ENCODE data around the gene AGBL3.
A peak's percentile ranks its signal among the peaks of the same experiment; 100 is the strongest.

Gene AGBL3

DNA sequence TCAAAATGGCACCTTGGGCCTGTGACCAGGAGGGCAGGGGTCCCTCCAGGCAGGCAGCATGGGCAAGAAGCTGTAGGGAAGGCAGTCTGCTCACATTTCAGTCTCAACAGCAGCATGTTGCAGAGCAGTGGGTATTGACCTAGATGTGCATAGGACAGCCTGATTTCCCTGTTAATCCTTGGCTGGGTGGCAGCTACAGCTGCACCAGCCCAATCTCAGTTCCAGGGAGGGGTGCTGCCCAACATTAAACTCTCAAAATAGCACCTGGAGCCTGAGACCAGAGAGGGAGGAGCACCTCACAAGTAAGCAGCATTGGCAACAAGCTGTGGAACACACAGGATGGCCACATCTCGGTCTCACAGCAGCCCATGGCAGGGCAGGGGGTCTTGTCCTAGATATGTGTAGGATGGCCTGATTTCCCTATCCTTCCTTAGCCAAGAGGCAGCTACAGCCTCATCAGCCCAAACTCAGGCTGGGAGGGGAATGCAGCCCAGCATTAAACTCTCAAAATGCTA, 171.9 kb downstream of the AGBL3 start:
- no peaks in the 10 kb centered on the region for H3K27me3 ChIP-seq
- peak overlapping the region; percentile 93 for H3K27ac ChIP-seq
- peaks cover 33 to 63% of the 10 kb centered on the region in 2 experiments for H3K4me1 ChIP-seq (ENCODE audit: control insufficient read depth in 1 of 2, insufficient read depth in 1 of 2, low read depth in 1 of 2, low read length in 1 of 2)
- TF ChIP-seq, protein P1, sequence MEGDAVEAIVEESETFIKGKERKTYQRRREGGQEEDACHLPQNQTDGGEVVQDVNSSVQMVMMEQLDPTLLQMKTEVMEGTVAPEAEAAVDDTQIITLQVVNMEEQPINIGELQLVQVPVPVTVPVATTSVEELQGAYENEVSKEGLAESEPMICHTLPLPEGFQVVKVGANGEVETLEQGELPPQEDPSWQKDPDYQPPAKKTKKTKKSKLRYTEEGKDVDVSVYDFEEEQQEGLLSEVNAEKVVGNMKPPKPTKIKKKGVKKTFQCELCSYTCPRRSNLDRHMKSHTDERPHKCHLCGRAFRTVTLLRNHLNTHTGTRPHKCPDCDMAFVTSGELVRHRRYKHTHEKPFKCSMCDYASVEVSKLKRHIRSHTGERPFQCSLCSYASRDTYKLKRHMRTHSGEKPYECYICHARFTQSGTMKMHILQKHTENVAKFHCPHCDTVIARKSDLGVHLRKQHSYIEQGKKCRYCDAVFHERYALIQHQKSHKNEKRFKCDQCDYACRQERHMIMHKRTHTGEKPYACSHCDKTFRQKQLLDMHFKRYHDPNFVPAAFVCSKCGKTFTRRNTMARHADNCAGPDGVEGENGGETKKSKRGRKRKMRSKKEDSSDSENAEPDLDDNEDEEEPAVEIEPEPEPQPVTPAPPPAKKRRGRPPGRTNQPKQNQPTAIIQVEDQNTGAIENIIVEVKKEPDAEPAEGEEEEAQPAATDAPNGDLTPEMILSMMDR (IDR thresholded peaks at IDR 0.05) = no peak
- H3K4me3 ChIP-seq (ENCODE audit: low read depth in 1 of 2, low read length in 1 of 2) = no peak overlapping the region
- no peaks in the 10 kb centered on the region for H3K9me3 ChIP-seq
- H3K36me3 ChIP-seq = peaks cover 36% of the 10 kb centered on the region

DNA sequence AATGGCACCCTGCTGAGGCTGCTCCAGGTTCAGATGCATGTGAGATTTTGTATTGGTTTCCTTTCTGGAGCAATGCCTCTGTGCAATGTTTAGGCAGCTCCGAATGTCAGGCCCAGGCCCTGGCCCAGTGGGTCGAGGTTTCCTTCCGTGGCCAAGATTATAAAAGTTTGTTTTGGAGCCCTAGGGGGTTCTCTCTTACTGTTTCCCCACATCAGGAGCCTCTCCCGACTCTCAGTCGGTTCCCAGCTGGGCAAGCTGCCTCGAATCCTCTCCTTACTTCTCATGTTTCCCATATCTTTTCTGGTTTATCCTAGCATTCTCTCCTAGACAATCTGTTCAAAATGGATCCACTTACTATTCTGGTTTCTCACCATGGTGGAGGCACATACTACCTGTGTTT, 172.6 kb downstream of the AGBL3 start:
- Histone ChIP-seq H3K27me3 (no peaks in the 10 kb centered on the region), H3K27ac (peak overlapping the region; percentile 93), H3K9me3 (no peaks in the 10 kb centered on the region), H3K4me3 (ENCODE audit: low read depth in 1 of 2, low read length in 1 of 2) (no peak overlapping the region), H3K36me3 (peaks cover 42% of the 10 kb centered on the region), H3K4me1 (ENCODE audit: control insufficient read depth in 1 of 2, insufficient read depth in 1 of 2, low read depth in 1 of 2, low read length in 1 of 2) (peaks cover 33 to 65% of the 10 kb centered on the region in 2 experiments)
- TF ChIP-seq, protein P1 (IDR thresholded peaks at IDR 0.05) = no peak

DNA sequence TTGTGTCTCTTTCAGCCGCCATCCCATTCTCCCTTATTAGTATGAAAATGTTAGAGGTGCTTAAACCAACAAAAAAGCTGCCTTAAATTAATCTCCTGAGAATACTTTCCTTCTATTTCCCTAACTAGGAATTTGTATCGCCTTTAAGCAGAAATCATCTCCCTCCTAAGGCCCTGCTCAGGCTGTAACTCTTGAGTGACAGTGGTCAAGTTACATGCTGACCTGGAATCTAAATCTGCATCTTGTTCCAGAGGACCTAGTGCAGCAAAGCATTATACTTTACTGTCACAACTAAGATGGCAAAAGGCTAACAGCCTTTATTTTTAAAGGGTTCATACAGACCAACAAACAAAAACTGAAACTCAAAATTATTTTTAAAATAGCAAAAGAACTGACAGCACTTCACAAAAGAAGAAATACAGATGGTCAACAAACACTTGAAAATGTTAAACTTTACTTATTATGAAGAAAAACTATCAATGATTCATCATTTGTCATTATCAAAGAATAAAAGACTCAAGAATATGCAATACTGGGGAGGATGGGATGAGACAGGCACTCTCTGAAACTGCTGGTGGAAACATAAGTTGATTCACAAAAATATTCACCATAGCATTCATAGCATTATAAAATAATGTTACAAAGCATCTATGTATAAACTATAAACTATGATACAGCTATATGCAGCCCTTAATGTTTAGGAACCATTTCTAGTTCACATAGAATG, 173.2 kb downstream of the AGBL3 start:
- H3K27ac ChIP-seq = peak overlapping the region; percentile 93
- TF ChIP-seq, protein P1 (IDR thresholded peaks at IDR 0.05) = no peak

DNA sequence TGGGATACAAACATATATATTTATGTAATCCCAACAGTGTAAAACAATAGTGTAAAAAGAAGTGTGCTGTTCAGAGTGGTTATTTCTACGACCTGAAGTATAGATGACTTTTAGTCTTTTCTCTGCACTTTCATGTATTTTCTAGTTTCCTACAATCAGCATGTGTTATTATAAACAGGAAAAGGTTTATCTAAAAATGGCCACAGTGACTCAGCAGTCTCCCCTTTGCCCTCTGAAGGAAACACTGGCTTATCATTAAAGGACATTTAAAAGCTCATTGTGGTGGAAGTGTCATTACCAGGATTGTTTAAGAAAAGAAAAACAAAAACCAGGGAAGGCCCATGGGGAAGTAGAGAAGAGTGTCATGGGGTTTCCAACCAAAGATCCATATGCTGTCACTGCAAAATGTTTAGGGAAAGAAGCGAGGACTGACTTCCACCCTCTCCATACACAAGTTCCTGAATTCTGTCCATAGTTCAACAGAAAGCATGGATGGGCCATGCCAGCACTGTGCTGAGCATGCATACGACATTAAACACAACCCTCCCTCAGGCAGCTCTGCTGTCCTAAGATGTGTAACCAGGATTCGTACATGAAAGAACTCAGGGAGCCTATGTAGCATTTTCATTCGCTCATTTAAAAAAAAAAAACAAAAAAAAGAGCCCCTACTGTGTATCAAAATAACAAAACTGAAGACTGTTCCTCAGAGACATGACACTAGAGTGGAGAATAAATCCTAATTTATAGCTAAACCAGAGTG, 174.0 kb downstream of the AGBL3 start:
- no peaks in the 10 kb centered on the region for H3K27me3 ChIP-seq
- H3K4me1 ChIP-seq (ENCODE audit: control insufficient read depth in 1 of 2, insufficient read depth in 1 of 2, low read depth in 1 of 2, low read length in 1 of 2) = peaks cover 36 to 71% of the 10 kb centered on the region in 2 experiments
- peak overlapping the region; percentile 44 to 48 for H3K4me3 ChIP-seq (ENCODE audit: low read depth in 1 of 2, low read length in 1 of 2)
- peaks cover 56% of the 10 kb centered on the region for H3K36me3 ChIP-seq
- H3K9me3 ChIP-seq = no peaks in the 10 kb centered on the region
- TF ChIP-seq, protein P1 (IDR thresholded peaks at IDR 0.05) = no peak
- H3K27ac ChIP-seq = peak overlapping the region; percentile 93

More for the DNA sequence above, 173.2 kb downstream of the AGBL3 start:
- H3K27me3 ChIP-seq = no peaks in the 10 kb centered on the region
- peaks cover 48% of the 10 kb centered on the region for H3K36me3 ChIP-seq
- peaks cover 33 to 68% of the 10 kb centered on the region in 2 experiments for H3K4me1 ChIP-seq (ENCODE audit: control insufficient read depth in 1 of 2, insufficient read depth in 1 of 2, low read depth in 1 of 2, low read length in 1 of 2)
- H3K9me3 ChIP-seq = no peaks in the 10 kb centered on the region
- peak overlapping the region in 1 of 2 experiments; percentile 48 for H3K4me3 ChIP-seq (ENCODE audit: low read depth in 1 of 2, low read length in 1 of 2)

DNA sequence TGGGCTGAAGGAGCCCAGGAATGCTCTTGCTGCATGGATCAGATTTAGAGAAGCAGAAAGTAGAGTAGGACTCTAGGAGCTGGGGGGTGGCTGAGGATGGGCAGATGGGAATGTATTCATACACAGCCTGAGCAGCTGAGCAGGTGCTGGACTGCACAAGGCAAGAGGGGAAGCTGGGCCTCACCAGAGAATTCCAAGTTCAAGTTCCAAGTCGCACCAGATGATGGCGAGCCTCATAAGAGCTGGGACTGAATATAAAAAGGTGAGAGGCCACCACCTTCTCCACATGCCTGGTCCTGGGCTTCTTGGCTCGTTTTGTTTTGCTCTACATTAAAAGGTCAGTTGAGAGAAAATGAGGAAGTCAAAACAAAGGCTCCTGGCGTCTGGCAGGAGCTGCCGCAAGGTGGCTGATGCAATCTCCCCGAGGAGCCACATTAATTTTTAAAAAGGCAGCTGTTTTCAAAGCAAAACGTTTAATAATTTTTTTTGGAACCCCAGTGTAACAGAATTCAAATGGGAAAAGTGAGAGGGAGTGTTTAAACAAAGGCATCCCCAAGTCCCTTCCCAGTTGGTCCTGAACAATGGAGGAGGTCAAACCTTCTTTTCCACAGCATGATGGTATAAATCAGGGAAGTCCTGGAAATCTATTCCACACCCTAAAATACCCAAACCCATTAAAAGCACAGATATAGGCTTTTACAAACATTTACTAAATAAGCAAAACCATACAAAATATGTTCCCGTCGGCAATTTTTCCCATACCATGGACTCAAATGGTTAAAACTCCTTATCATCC, 174.7 kb downstream of the AGBL3 start:
- Histone ChIP-seq H3K9me3 (no peaks in the 10 kb centered on the region), H3K36me3 (peaks cover 64% of the 10 kb centered on the region), H3K4me1 (ENCODE audit: control insufficient read depth in 1 of 2, insufficient read depth in 1 of 2, low read depth in 1 of 2, low read length in 1 of 2) (peaks cover 44 to 78% of the 10 kb centered on the region in 2 experiments), H3K27ac (peak overlapping the region; percentile 93), H3K4me3 (ENCODE audit: low read depth in 1 of 2, low read length in 1 of 2) (peak overlapping the region; percentile 44 to 48), H3K27me3 (no peaks in the 10 kb centered on the region)
- TF ChIP-seq, protein P1 (IDR thresholded peaks at IDR 0.05) = peak; percentile 63
